ENCODE data around the gene DSC1. TPM values are rescaled to one million over a fixed set of nuclear protein-coding genes. Genes with fewer than 3 reads are reported as not detected.

Gene DSC1
- total RNA-seq, result 1 to 10 TPM in 1 of 2 donors, under 1 TPM in 1; 0.23 to 2.1 TPM

- no peak for DNase-seq (ENCODE audit: low spot score)
- H3K4me3 ChIP-seq, result no peak within 1 kb of the TSS
- H3K36me3 ChIP-seq, result no peaks in the 10 kb centered on the region
- intact Hi-C loops (cut with DNase I), result no loop called here
- TF ChIP-seq POLR2AphosphoS5 (IDR thresholded peaks at IDR 0.05), result no peak
- TF ChIP-seq POLR2A (IDR thresholded peaks at IDR 0.05), result no peak
- TF ChIP-seq CTCF (IDR thresholded peaks at IDR 0.05), result no peak
- no peaks in the 10 kb centered on the region for H3K4me1 ChIP-seq (replicated peaks)
- H3K27me3 ChIP-seq (replicated peaks; ENCODE audit: insufficient read depth), result no peaks in the 10 kb centered on the region
- H3K27ac ChIP-seq, result no peak within 1 kb of the TSS
- 49% methylated on average over 5 of the region's 5 CpGs for WGBS
- H3K9me3 ChIP-seq, result no peaks in the 10 kb centered on the region
Observed at GRCh38 chr18:31162825-31163435, at the start of gene DSC1. TSS of gene DSC1 (minus strand) at chr18:31162856. CDS start at chr18:31162594, 262 bp downstream.

GRCh38 chr18:31211047-31211446, 48.4 kb upstream of the DSC1 start:
- intact Hi-C loops (cut with DNase I), result no loop called here
- H3K27me3 ChIP-seq (replicated peaks; ENCODE audit: insufficient read depth), result no peaks in the 10 kb centered on the region
- TF ChIP-seq POLR2AphosphoS5 (IDR thresholded peaks at IDR 0.05), result no peak
- TF ChIP-seq CTCF (IDR thresholded peaks at IDR 0.05), result no peak
- no peak overlapping the region for H3K27ac ChIP-seq
- no peak for DNase-seq (ENCODE audit: low spot score)
- 74% methylated on average over 1 of the region's 1 CpG for WGBS
- H3K4me1 ChIP-seq (replicated peaks), result no peaks in the 10 kb centered on the region
- H3K9me3 ChIP-seq, result no peaks in the 10 kb centered on the region
- no peak overlapping the region for H3K4me3 ChIP-seq
- H3K36me3 ChIP-seq, result no peaks in the 10 kb centered on the region

GRCh38 chr18:31209041-31209440, 46.4 kb upstream of the DSC1 start:
- intact Hi-C loops (cut with DNase I), result no loop called here
- DNase-seq (ENCODE audit: low spot score), result no peak

GRCh38 chr18:31207391-31207790, 44.7 kb upstream of the DSC1 start:
- Histone ChIP-seq H3K27ac (peak overlapping the region; percentile 34 to 69), H3K4me1 (replicated peaks) (peaks cover 13% of the 10 kb centered on the region), H3K9me3 (no peaks in the 10 kb centered on the region), H3K4me3 (no peak overlapping the region), H3K36me3 (no peaks in the 10 kb centered on the region), H3K27me3 (replicated peaks; ENCODE audit: insufficient read depth) (no peaks in the 10 kb centered on the region)
- intact Hi-C loops (cut with DNase I), result no loop called here
- 44% methylated on average over 6 of the region's 6 CpGs for WGBS
- TF ChIP-seq POLR2A (IDR thresholded peaks at IDR 0.05), result no peak
- TF ChIP-seq POLR2AphosphoS5 (IDR thresholded peaks at IDR 0.05), result no peak
- no peak for TF ChIP-seq CTCF (IDR thresholded peaks at IDR 0.05)
- DNase-seq (ENCODE audit: low spot score), result no peak

More at GRCh38 chr18:31209041-31209440, 46.4 kb upstream of the DSC1 start:
- H3K9me3 ChIP-seq, result no peaks in the 10 kb centered on the region
- WGBS, result 71% methylated on average over 4 of the region's 4 CpGs
- H3K27ac ChIP-seq, result no peak overlapping the region
- H3K4me3 ChIP-seq, result no peak overlapping the region
- no peaks in the 10 kb centered on the region for H3K36me3 ChIP-seq
- no peak for TF ChIP-seq POLR2A (IDR thresholded peaks at IDR 0.05)
- TF ChIP-seq POLR2AphosphoS5 (IDR thresholded peaks at IDR 0.05), result no peak
- TF ChIP-seq CTCF (IDR thresholded peaks at IDR 0.05), result no peak
- H3K4me1 ChIP-seq (replicated peaks), result peaks cover 9% of the 10 kb centered on the region
- no peaks in the 10 kb centered on the region for H3K27me3 ChIP-seq (replicated peaks; ENCODE audit: insufficient read depth)

- intact Hi-C loops (cut with DNase I), result no loop called here
- peak overlapping the region in 1 of 2 donors; percentile 10 for H3K4me3 ChIP-seq
- no peaks in the 10 kb centered on the region for H3K9me3 ChIP-seq
- H3K27me3 ChIP-seq (replicated peaks; ENCODE audit: insufficient read depth), result no peaks in the 10 kb centered on the region
- WGBS, result 8% methylated on average over 11 of the region's 11 CpGs
- H3K4me1 ChIP-seq (replicated peaks), result peaks cover 13% of the 10 kb centered on the region
- peak; percentile 91 for DNase-seq (ENCODE audit: low spot score)
- no peaks in the 10 kb centered on the region for H3K36me3 ChIP-seq
- TF ChIP-seq CTCF (IDR thresholded peaks at IDR 0.05) (peak in 2 of 4 experiments; percentile 58 to 65), POLR2A (IDR thresholded peaks at IDR 0.05) (peak; percentile 19), POLR2AphosphoS5 (IDR thresholded peaks at IDR 0.05) (peak; percentile 89)
- H3K27ac ChIP-seq, result peak overlapping the region; percentile 37 to 69
Observed at GRCh38 chr18:31206787-31207381, 44.2 kb upstream of the DSC1 start.

Measured in prostate gland (tissue), 2 donors.